Sciatic nerve (tissue), 2 donors: ENCODE measurements around the gene SPHK2. TPM values are rescaled to one million over a fixed set of nuclear protein-coding genes. Genes with fewer than 3 reads are reported as not detected.
"Not testable (repeated sequence)": the region's sequence is repeated elsewhere in the genome, so short reads cannot be mapped to it uniquely, and the experiment has no call there.

Experiments
- ATAC-seq: fragments of 200-7000 bp; cut with Tn5 transposase; one replicate; pipeline ENCODE4 v1.9.1; 2020; ENCODE audit warnings: mild to moderate bottlenecking, moderate library complexity
- DNase-seq: peaks from one replicate; pipeline ENCODE4 v3.0.0-alpha.2; 2020; ENCODE audit warnings: low spot score
- intact Hi-C: fragments of 100-400 bp; cut with DNase I; formaldehyde crosslinking; loops from one replicate; pipeline ENCODE4 v1.14.2; 2022
- total RNA-seq: library from RNA; stranded (reverse); fragmentation: NEBNext Ultra II Directional; extraction: Animal tissue kit (Norgen Biotek cat#: 25700); gene quantifications from one replicate; pipeline ENCODE4 v1.2.1, GENCODE V29; 2021
- donor health status: DM: no; HTN: no; CAD: no.
- donor health status: DM: no; HTN: no; CAD: no.

SPHK2 gene
- total RNA-seq, 1 donor from 2014 or later, result 21.5 TPM

GRCh38 chr19:48645620-48646000 lies 26.3 kb downstream of the SPHK2 start:
- ATAC-seq, result peak; percentile 5
- no peak for DNase-seq
- intact Hi-C loops, result no loop called here

GRCh38 chr19:48646001-48646721 lies 26.9 kb downstream of the SPHK2 start, which contains the start of gene CA11:
Gene CA11, minus strand, starts transcription at chr19:48646187. Its CDS starts 555 bp downstream, at chr19:48645632.
- peak; percentile 91 for ATAC-seq
- peak; percentile 95 for DNase-seq
- intact Hi-C loops, result no loop called here

GRCh38 chr19:48646722-48647216 lies 27.5 kb downstream of the SPHK2 start:
- DNase-seq, result no peak
- ATAC-seq, result no peak
- intact Hi-C loops, result no loop called here

- ATAC-seq (no peak), DNase-seq (no peak)
- intact Hi-C loops, result no loop called here
These were observed 28.8 kb downstream of the SPHK2 start for GRCh38 chr19:48648134-48648533.

- ATAC-seq (no peak), DNase-seq (no peak)
- intact Hi-C loops, result no loop called here
These were observed 31.8 kb downstream of the SPHK2 start for GRCh38 chr19:48650974-48651682.

- ATAC-seq (no peak), DNase-seq (no peak)
- intact Hi-C loops, result no loop called here
These were observed 32.4 kb downstream of the SPHK2 start for GRCh38 chr19:48651683-48652048.

- intact Hi-C loops, result no loop called here
- ATAC-seq (no peak), DNase-seq (no peak)
These were observed 35.2 kb downstream of the SPHK2 start for GRCh38 chr19:48654299-48655059.

GRCh38 chr19:48656840-48657474 lies 37.7 kb downstream of the SPHK2 start:
- DNase-seq (no peak), ATAC-seq (peak; percentile 73)
- intact Hi-C loops, result no loop called here

GRCh38 chr19:48657828-48658227 lies 38.5 kb downstream of the SPHK2 start:
- intact Hi-C loops, ATAC-seq, DNase-seq: not testable (repeated sequence)

- DNase-seq (no peak), ATAC-seq (no peak)
- intact Hi-C loops, result no loop called here
These were observed 39.2 kb downstream of the SPHK2 start for GRCh38 chr19:48658483-48658882.

- intact Hi-C loops, result no loop called here
- ATAC-seq (no peak), DNase-seq (no peak)
These were observed 40.5 kb downstream of the SPHK2 start for GRCh38 chr19:48659768-48660167.

GRCh38 chr19:48660852-48661710 lies 41.8 kb downstream of the SPHK2 start:
- ATAC-seq, result peak; percentile 86
- DNase-seq, result peak; percentile 94
- intact Hi-C loops, result no loop called here

- ATAC-seq, result no peak
- no peak for DNase-seq
- intact Hi-C loops, result no loop called here
These were observed 42.4 kb downstream of the SPHK2 start for GRCh38 chr19:48661711-48662090.

GRCh38 chr19:48663667-48664066 lies 44.4 kb downstream of the SPHK2 start:
- ATAC-seq (no peak), DNase-seq (no peak)
- intact Hi-C loops, result no loop called here

GRCh38 chr19:48664476-48664875 lies 45.2 kb downstream of the SPHK2 start:
- DNase-seq (no peak), ATAC-seq (no peak)
- intact Hi-C loops, result no loop called here

GRCh38 chr19:48665786-48666185 lies 46.5 kb downstream of the SPHK2 start:
- intact Hi-C loops, result no loop called here
- ATAC-seq (no peak), DNase-seq (no peak)

GRCh38 chr19:48668332-48668731 lies 49.0 kb downstream of the SPHK2 start:
- intact Hi-C loops, result no loop called here
- DNase-seq (no peak), ATAC-seq (no peak)

GRCh38 chr19:48668761-48669160 lies 49.5 kb downstream of the SPHK2 start:
- no peak for DNase-seq
- intact Hi-C loops, result no loop called here
- no peak for ATAC-seq
